Keratinocyte (primary cell): Measurements from ENCODE around the gene GPN1. TPM values are rescaled to one million over a fixed set of nuclear protein-coding genes. Genes with fewer than 3 reads are reported as not detected.

Experiments used
- DNase-seq: peaks from one replicate; pipeline ENCODE4 v3.0.0-alpha.2; 2011; ENCODE audit warnings: low read depth, missing footprints, low spot score
- FAIRE-seq: peaks from 2 replicates; lab custom pipeline; 2011; peaks lifted over from hg19 to GRCh38; lab: Jason Lieb, UNC
- H2AFZ ChIP-seq: 2 replicates; pipeline ENCODE4 v1.6.0; 2012; ENCODE audit warnings: low read length, control low read depth, inconsistent platforms; ENCODE audit not compliant: control insufficient read depth
- H3K27ac ChIP-seq: 2 replicates; pipeline ENCODE4 v1.5.1; 2011; ENCODE audit warnings: low read length; ENCODE audit not compliant: control insufficient read depth, insufficient read depth
- H3K27me3 ChIP-seq: 3 replicates; pipeline ENCODE4 v1.6.0; 2011; ENCODE audit warnings: low read length; ENCODE audit not compliant: control insufficient read depth, insufficient read depth; ENCODE audit errors: extremely low read depth
- H3K36me3 ChIP-seq, 2 experiments: 2 replicates in 1 of 2; 3 replicates in 1 of 2; pipeline ENCODE4 v1.5.1; 2011; ENCODE audit warnings: low read length in 2 of 2, mild to moderate bottlenecking in 1 of 2; ENCODE audit not compliant: control insufficient read depth in 2 of 2, insufficient read depth in 2 of 2; ENCODE audit errors: extremely low read depth in 1 of 2
- H3K4me1 ChIP-seq: 3 replicates; pipeline ENCODE4 v1.5.1; 2011; ENCODE audit warnings: low read length; ENCODE audit not compliant: control insufficient read depth, insufficient read depth; ENCODE audit errors: extremely low read depth
- H3K4me2 ChIP-seq: 3 replicates; pipeline ENCODE4 v1.6.0; 2011; ENCODE audit warnings: low read depth, low read length; ENCODE audit not compliant: control insufficient read depth, insufficient read depth; ENCODE audit errors: extremely low read depth
- H3K4me3 ChIP-seq, 3 experiments: fragments of 200-600 bp in 1 of 3; sonication (generic) in 1 of 3; 2 replicates in 2 of 3; 3 replicates in 1 of 3; pipeline ENCODE4 v1.5.1; 2011 to 2016; ENCODE audit warnings: low read length in 3 of 3, mild to moderate bottlenecking in 3 of 3, control low read depth in 2 of 3, inconsistent platforms in 1 of 3, low read depth in 1 of 3, mixed read lengths in 1 of 3, mixed run types in 1 of 3, moderate library complexity in 1 of 3; ENCODE audit not compliant: control insufficient read depth in 2 of 3, insufficient read depth in 2 of 3; ENCODE audit errors: extremely low read depth in 1 of 3
- H3K79me2 ChIP-seq: 2 replicates; pipeline ENCODE4 v1.6.0; 2012; ENCODE audit warnings: low read length; ENCODE audit not compliant: control insufficient read depth, insufficient read depth
- H3K9ac ChIP-seq: 3 replicates; pipeline ENCODE4 v1.6.0; 2011; ENCODE audit warnings: low read length; ENCODE audit not compliant: control insufficient read depth, insufficient read depth; ENCODE audit errors: extremely low read depth
- H3K9me1 ChIP-seq: 3 replicates; pipeline ENCODE4 v1.6.0; 2011; ENCODE audit warnings: low read length; ENCODE audit not compliant: control insufficient read depth, insufficient read depth; ENCODE audit errors: extremely low read depth
- H3K9me3 ChIP-seq: 2 replicates; pipeline ENCODE4 v1.5.1; 2012; ENCODE audit warnings: low read depth, low read length; ENCODE audit not compliant: control insufficient read depth
- H4K20me1 ChIP-seq: 3 replicates; pipeline ENCODE4 v1.6.0; 2011; ENCODE audit warnings: low read length; ENCODE audit not compliant: control insufficient read depth, insufficient read depth; ENCODE audit errors: extremely low read depth
- EZH2 ChIP-seq: IDR thresholded peaks from one replicate; pipeline ENCODE4 v1.6.1; 2012; ENCODE audit warnings: inconsistent platforms, mild to moderate bottlenecking, low read length, moderate library complexity
- dilution Hi-C: fragments of 300-500 bp; cut with MboI; formaldehyde crosslinking; loops from one replicate; pipeline ENCODE4 v1.7.0; 2020; ENCODE audit warnings: low sequenced_read_pairs; ENCODE audit not compliant: extremely low pct_ligation_motif_present
- polyA plus RNA-seq, 5 experiments: library from polyadenylated mRNA; depleted of rRNA in 3 of 5; stranded (reverse) in 3 of 5; stranded (forward) in 1 of 5; unstranded in 1 of 5; fragments of >200 nt; gene quantifications; 1 replicate in 1 of 5; 2 replicates in 3 of 5; 3 replicates in 1 of 5; pipeline versions ENCODE4 v1.2.1 to v1.2.3, GENCODE V29; 2011 to 2012; ENCODE audit warnings: missing spikeins in 2 of 5, low read depth in 1 of 5, low replicate concordance in 1 of 5
- TF ChIP-seq, protein P1 (sequence below), 3 experiments: IDR thresholded peaks in 1 of 3; conservative IDR thresholded peaks in 1 of 3; optimal IDR thresholded peaks in 1 of 3; 2 replicates in 2 of 3; 3 replicates in 1 of 3; pipeline versions ENCODE3 to v1.5.1; 2011; ENCODE audit warnings: low read length in 3 of 3, mild to moderate bottlenecking in 3 of 3, moderate library complexity in 2 of 3, control low read depth in 1 of 3, inconsistent platforms in 1 of 3; ENCODE audit not compliant: insufficient read depth in 2 of 3; ENCODE audit errors: extremely low read depth in 1 of 3

GPN1 gene
- polyA plus RNA-seq, 1 donor (not counting 4 experiments of a cell fraction or from before 2014, with no cell fraction given) = 103 TPM

DNA sequence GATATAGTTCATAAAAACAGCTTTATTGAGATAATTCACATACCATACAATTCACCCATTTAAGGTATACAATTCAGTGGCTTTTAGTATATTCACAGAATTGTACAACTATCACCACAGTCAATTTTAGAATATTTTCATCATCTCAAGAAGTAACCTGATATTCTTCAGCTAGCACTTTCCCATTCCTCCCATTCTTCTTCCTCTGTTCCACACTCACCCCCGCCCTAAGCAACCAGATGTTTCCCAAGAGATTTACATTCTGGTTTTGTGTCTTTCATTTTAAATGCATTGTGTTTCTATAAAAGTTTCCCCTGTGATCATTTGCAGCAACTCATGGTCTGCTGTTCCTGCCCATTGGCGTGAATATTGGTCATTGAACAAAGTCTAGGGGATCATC lies 5.4 kb downstream of the GPN1 start:
- H3K9me3 ChIP-seq = no peaks in the 10 kb centered on the region
- no peak for FAIRE-seq
- TF ChIP-seq, protein P1, sequence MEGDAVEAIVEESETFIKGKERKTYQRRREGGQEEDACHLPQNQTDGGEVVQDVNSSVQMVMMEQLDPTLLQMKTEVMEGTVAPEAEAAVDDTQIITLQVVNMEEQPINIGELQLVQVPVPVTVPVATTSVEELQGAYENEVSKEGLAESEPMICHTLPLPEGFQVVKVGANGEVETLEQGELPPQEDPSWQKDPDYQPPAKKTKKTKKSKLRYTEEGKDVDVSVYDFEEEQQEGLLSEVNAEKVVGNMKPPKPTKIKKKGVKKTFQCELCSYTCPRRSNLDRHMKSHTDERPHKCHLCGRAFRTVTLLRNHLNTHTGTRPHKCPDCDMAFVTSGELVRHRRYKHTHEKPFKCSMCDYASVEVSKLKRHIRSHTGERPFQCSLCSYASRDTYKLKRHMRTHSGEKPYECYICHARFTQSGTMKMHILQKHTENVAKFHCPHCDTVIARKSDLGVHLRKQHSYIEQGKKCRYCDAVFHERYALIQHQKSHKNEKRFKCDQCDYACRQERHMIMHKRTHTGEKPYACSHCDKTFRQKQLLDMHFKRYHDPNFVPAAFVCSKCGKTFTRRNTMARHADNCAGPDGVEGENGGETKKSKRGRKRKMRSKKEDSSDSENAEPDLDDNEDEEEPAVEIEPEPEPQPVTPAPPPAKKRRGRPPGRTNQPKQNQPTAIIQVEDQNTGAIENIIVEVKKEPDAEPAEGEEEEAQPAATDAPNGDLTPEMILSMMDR (optimal IDR thresholded peaks at IDR 0.05 in 1 of 3, IDR thresholded peaks at IDR 0.05 in 1 of 3, conservative IDR thresholded peaks at IDR 0.05 in 1 of 3; ENCODE audit: extremely low read depth in 1 of 3, insufficient read depth in 2 of 3, low read length in 3 of 3) = no peak
- no peak for TF ChIP-seq EZH2
- no peak overlapping the region for H3K27ac ChIP-seq
- H3K27me3 ChIP-seq = no peaks in the 10 kb centered on the region
- H3K4me2 ChIP-seq = no peak overlapping the region
- no peak for DNase-seq
- no peak overlapping the region for H3K9ac ChIP-seq
- no peak overlapping the region for H3K4me3 ChIP-seq
- H3K4me1 ChIP-seq = peaks cover 29% of the 10 kb centered on the region
- dilution Hi-C loops = no loop called here
- peaks cover 18% of the 10 kb centered on the region for H3K79me2 ChIP-seq
- no peaks in the 10 kb centered on the region for H4K20me1 ChIP-seq
- H3K9me1 ChIP-seq = no peaks in the 10 kb centered on the region
- H3K36me3 ChIP-seq = peaks cover 23 to 35% of the 10 kb centered on the region in 2 experiments
- no peak overlapping the region for H2AFZ ChIP-seq

DNA sequence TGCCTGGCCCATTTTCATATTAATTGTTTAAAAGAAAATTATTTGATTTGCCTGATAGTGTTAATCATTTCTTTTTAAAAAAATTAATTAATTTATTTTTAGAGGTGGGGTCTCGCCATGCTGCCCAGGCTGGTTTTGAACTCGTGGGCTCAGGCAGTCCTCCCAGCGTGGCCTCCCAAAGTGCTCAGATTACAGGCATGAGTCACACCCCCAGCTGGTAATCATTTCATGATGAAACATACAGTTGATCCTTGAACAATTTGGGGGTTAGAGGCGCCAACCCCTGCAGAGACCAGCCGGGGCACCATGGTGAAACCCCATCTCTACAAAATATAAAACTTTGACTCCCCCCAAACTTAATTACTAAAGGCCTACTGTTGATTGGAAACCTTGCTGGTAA lies 7.9 kb downstream of the GPN1 start:
- Histone ChIP-seq H3K9me3 (no peaks in the 10 kb centered on the region), H3K27me3 (no peaks in the 10 kb centered on the region), H3K9me1 (no peaks in the 10 kb centered on the region), H3K36me3 (peaks cover 29 to 38% of the 10 kb centered on the region in 2 experiments), H3K27ac (peak overlapping the region; percentile 8), H2AFZ (no peak overlapping the region), H3K4me2 (no peak overlapping the region), H3K4me3 (no peak overlapping the region), H4K20me1 (no peaks in the 10 kb centered on the region), H3K4me1 (peaks cover 26% of the 10 kb centered on the region), H3K79me2 (no peaks in the 10 kb centered on the region), H3K9ac (no peak overlapping the region)
- dilution Hi-C loops = no loop called here
- FAIRE-seq (no peak), DNase-seq (no peak)
- TF ChIP-seq, protein P1 (optimal IDR thresholded peaks at IDR 0.05 in 1 of 3, IDR thresholded peaks at IDR 0.05 in 1 of 3, conservative IDR thresholded peaks at IDR 0.05 in 1 of 3; ENCODE audit: extremely low read depth in 1 of 3, insufficient read depth in 2 of 3, low read length in 3 of 3) = no peak
- no peak for TF ChIP-seq EZH2
